Measurements from ENCODE around the gene CEP112.

GRCh38 chr17:65790241-65790640 lies 401.7 kb downstream of the CEP112 start:
- TF ChIP-seq CTCF (conservative IDR thresholded peaks at IDR 0.05 in 1 of 2, IDR thresholded peaks at IDR 0.05 in 1 of 2; ENCODE audit: low read depth in 1 of 2, low read length in 2 of 2) (no peak), EZH2 (IDR thresholded peaks at IDR 0.05; ENCODE audit: low read length, missing control alignments) (no peak)

Data from fibroblast of lung (primary cell).